Sigmoid colon (tissue), 3 donors: Measurements from ENCODE around the gene ZNF77.

Experiments used
- POLR2A ChIP-seq, 2 donors: fragments of 450-650 bp; IDR thresholded peaks; one replicate each; pipeline ENCODE4 v1.6.1; 2016; ENCODE audit warnings: antibody characterized with exemption in 2 of 2, mild to moderate bottlenecking in 2 of 2, moderate library complexity in 2 of 2
- TF ChIP-seq, protein P1 (sequence below), 4 experiments: fragments of 450-650 bp in 3 of 4; fragments of 200-600 bp in 1 of 4; IDR thresholded peaks; one replicate each; pipeline ENCODE4 v1.5.1; 2016 to 2019; ENCODE audit warnings: antibody characterized with exemption in 4 of 4, mild to moderate bottlenecking in 3 of 4, moderate library complexity in 2 of 4

- TF ChIP-seq, protein P1, sequence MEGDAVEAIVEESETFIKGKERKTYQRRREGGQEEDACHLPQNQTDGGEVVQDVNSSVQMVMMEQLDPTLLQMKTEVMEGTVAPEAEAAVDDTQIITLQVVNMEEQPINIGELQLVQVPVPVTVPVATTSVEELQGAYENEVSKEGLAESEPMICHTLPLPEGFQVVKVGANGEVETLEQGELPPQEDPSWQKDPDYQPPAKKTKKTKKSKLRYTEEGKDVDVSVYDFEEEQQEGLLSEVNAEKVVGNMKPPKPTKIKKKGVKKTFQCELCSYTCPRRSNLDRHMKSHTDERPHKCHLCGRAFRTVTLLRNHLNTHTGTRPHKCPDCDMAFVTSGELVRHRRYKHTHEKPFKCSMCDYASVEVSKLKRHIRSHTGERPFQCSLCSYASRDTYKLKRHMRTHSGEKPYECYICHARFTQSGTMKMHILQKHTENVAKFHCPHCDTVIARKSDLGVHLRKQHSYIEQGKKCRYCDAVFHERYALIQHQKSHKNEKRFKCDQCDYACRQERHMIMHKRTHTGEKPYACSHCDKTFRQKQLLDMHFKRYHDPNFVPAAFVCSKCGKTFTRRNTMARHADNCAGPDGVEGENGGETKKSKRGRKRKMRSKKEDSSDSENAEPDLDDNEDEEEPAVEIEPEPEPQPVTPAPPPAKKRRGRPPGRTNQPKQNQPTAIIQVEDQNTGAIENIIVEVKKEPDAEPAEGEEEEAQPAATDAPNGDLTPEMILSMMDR (IDR thresholded peaks at IDR 0.05), result no peak
- no peak for TF ChIP-seq POLR2A (IDR thresholded peaks at IDR 0.05)
Measured at GRCh38 chr19:2888731-2889224, 56.0 kb downstream of the ZNF77 start.
